H1 (cell line): Measurements from ENCODE around the gene ASF1A. TPM values are rescaled to one million over a fixed set of nuclear protein-coding genes. Genes with fewer than 3 reads are reported as not detected.

Experiments
- CTCF ChIA-PET: fragments of 300-600 bp; sonication (Branson Sonifier 250); formaldehyde crosslinking; loops from one replicate; lab custom pipeline; 2021; ENCODE audit not compliant: partially characterized antibody; lab: Charles Lee
- POLR2A ChIA-PET: fragments of 300-600 bp; sonication (Branson Sonifier 250); formaldehyde crosslinking; loops from one replicate; lab custom pipeline; 2021; ENCODE audit warnings: inconsistent platforms; ENCODE audit not compliant: partially characterized antibody; lab: Charles Lee
- DNase-seq, 2 experiments: peaks; one replicate each; pipeline versions ENCODE4 v3.0.0 to v3.0.0-alpha.2; 2010 to 2022; ENCODE audit warnings: low spot score in 2 of 2, low read depth in 1 of 2, mixed read lengths in 1 of 2
- FAIRE-seq: peaks from 2 replicates; lab custom pipeline; 2011; peaks lifted over from hg19 to GRCh38; lab: Jason Lieb, UNC
- H2AFZ ChIP-seq: 2 replicates; pipeline ENCODE4 v1.8.1; 2012; ENCODE audit warnings: low read length, inconsistent platforms
- H2AK5ac ChIP-seq: 2 replicates; pipeline ENCODE4 v1.6.1; 2013; ENCODE audit warnings: low read depth, low read length
- H2BK120ac ChIP-seq: replicated peaks from 2 replicates; pipeline ENCODE3; 2013; ENCODE audit warnings: low read depth, low read length, inconsistent platforms
- H2BK12ac ChIP-seq: 2 replicates; pipeline ENCODE4 v1.6.1; 2013; ENCODE audit warnings: low read depth, low read length
- H2BK15ac ChIP-seq: 2 replicates; pipeline ENCODE4 v1.6.1; 2013; ENCODE audit warnings: low read length
- H2BK20ac ChIP-seq: 2 replicates; pipeline ENCODE4 v1.6.1; 2013; ENCODE audit warnings: low read length
- H2BK5ac ChIP-seq: 2 replicates; pipeline ENCODE4 v1.6.1; 2013; ENCODE audit warnings: low read depth, low read length
- H3K14ac ChIP-seq: 2 replicates; pipeline ENCODE4 v1.6.1; 2013; ENCODE audit warnings: inconsistent platforms; ENCODE audit not compliant: insufficient read length
- H3K18ac ChIP-seq: 2 replicates; pipeline ENCODE4 v1.6.1; 2013; ENCODE audit warnings: low read length; ENCODE audit errors: extremely low read depth
- H3K23ac ChIP-seq: 2 replicates; pipeline ENCODE4 v1.6.1; 2013; ENCODE audit warnings: inconsistent platforms; ENCODE audit not compliant: insufficient read length
- H3K23me2 ChIP-seq: 2 replicates; pipeline ENCODE4 v1.6.1; 2013; ENCODE audit warnings: low read depth, low read length
- H3K27ac ChIP-seq: 2 replicates; pipeline ENCODE4 v1.6.1; 2011; ENCODE audit warnings: low read depth, low read length, inconsistent platforms
- H3K27me3 ChIP-seq, 4 experiments: replicated peaks in 1 of 4; 1 replicate in 1 of 4; 2 replicates in 3 of 4; pipeline versions ENCODE4 v1.6.1 to v1.8.1; 2011 to 2013; ENCODE audit warnings: low read length in 3 of 4, mild to moderate bottlenecking in 3 of 4, inconsistent platforms in 2 of 4, mixed read lengths in 2 of 4, moderate library complexity in 1 of 4; ENCODE audit not compliant: control insufficient read depth in 3 of 4, insufficient read depth in 3 of 4; ENCODE audit errors: extremely low read depth in 1 of 4
- H3K36me3 ChIP-seq, 4 experiments: 2 replicates each; pipeline versions ENCODE4 v1.6.1 to v1.8.1; 2011 to 2013; ENCODE audit warnings: mild to moderate bottlenecking in 4 of 4, low read length in 3 of 4, moderate library complexity in 2 of 4, control low read depth in 1 of 4, inconsistent platforms in 1 of 4; ENCODE audit not compliant: insufficient read depth in 4 of 4, control insufficient read depth in 2 of 4
- H3K4ac ChIP-seq: replicated peaks from 2 replicates; pipeline ENCODE3; 2013; ENCODE audit warnings: low read length, low read depth, mixed read lengths, inconsistent platforms; ENCODE audit not compliant: insufficient read length
- H3K4me1 ChIP-seq, 4 experiments: replicated peaks in 1 of 4; 1 replicate in 1 of 4; 2 replicates in 3 of 4; pipeline versions ENCODE4 v1.6.1 to v1.8.1; 2011 to 2013; ENCODE audit warnings: low read length in 3 of 4, inconsistent platforms in 2 of 4, mixed read lengths in 1 of 4; ENCODE audit not compliant: insufficient read depth in 4 of 4, control insufficient read depth in 3 of 4
- H3K4me2 ChIP-seq, 2 experiments: 2 replicates each; pipeline versions ENCODE4 v1.6.1 to v1.8.1; 2011 to 2013; ENCODE audit warnings: low read depth in 2 of 2, low read length in 2 of 2, control low read depth in 1 of 2, inconsistent platforms in 1 of 2, mild to moderate bottlenecking in 1 of 2; ENCODE audit not compliant: insufficient read depth in 1 of 2
- H3K4me3 ChIP-seq, 4 experiments: fragments of 200-600, 300-600 bp in 1 of 4; sonication (generic), shearing (Covaris generic), sonication (Bioruptor Twin) in 1 of 4; 2 replicates each; pipeline versions ENCODE4 v1.5.1 to v1.8.1; 2011 to 2016; ENCODE audit warnings: low read length in 4 of 4, low read depth in 3 of 4, control low read depth in 2 of 4, inconsistent platforms in 2 of 4, mild to moderate bottlenecking in 2 of 4, mixed read lengths in 1 of 4, moderate library complexity in 1 of 4; ENCODE audit not compliant: insufficient read depth in 2 of 4; ENCODE audit errors: extremely low read depth in 1 of 4
- H3K56ac ChIP-seq: replicated peaks from 2 replicates; pipeline ENCODE3; 2013; ENCODE audit warnings: low read depth, mild to moderate bottlenecking, mixed read lengths, low read length, inconsistent platforms; ENCODE audit not compliant: insufficient read length
- H3K79me1 ChIP-seq: 2 replicates; pipeline ENCODE4 v1.6.1; 2013; ENCODE audit warnings: low read depth, low read length, control low read depth
- H3K79me2 ChIP-seq, 2 experiments: 2 replicates each; pipeline versions ENCODE4 v1.6.1 to v1.8.1; 2012 to 2013; ENCODE audit warnings: low read length in 2 of 2, mild to moderate bottlenecking in 2 of 2, inconsistent platforms in 1 of 2; ENCODE audit not compliant: insufficient read depth in 2 of 2, control insufficient read depth in 1 of 2
- H3K9ac ChIP-seq, 4 experiments: replicated peaks in 1 of 4; 1 replicate in 1 of 4; 2 replicates in 3 of 4; pipeline versions ENCODE4 v1.6.1 to v1.8.1; 2011 to 2013; ENCODE audit warnings: low read depth in 3 of 4, low read length in 3 of 4, control low read depth in 2 of 4, mild to moderate bottlenecking in 2 of 4, moderate library complexity in 2 of 4, inconsistent platforms in 1 of 4; ENCODE audit errors: extremely low read depth in 1 of 4
- H3K9me3 ChIP-seq, 2 experiments: 2 replicates each; pipeline versions ENCODE4 v1.6.1 to v1.8.1; 2012 to 2013; ENCODE audit warnings: mild to moderate bottlenecking in 2 of 2, moderate library complexity in 2 of 2, control low read depth in 1 of 2, inconsistent platforms in 1 of 2, low read depth in 1 of 2, low read length in 1 of 2, mixed read lengths in 1 of 2; ENCODE audit not compliant: insufficient read depth in 2 of 2
- H4K20me1 ChIP-seq, 2 experiments: replicated peaks in 1 of 2; 2 replicates each; pipeline versions ENCODE3 to v1.8.1; 2011 to 2013; ENCODE audit warnings: inconsistent platforms in 2 of 2, low read length in 2 of 2, mild to moderate bottlenecking in 1 of 2; ENCODE audit not compliant: insufficient read depth in 2 of 2, control insufficient read depth in 1 of 2
- H4K5ac ChIP-seq: 2 replicates; pipeline ENCODE4 v1.6.1; 2013; ENCODE audit warnings: low read length, low read depth, mixed read lengths, inconsistent platforms; ENCODE audit not compliant: insufficient read length
- H4K8ac ChIP-seq: 2 replicates; pipeline ENCODE4 v1.8.0; 2013; ENCODE audit warnings: mild to moderate bottlenecking, moderate library complexity, low read length, inconsistent platforms; ENCODE audit not compliant: insufficient read depth; ENCODE audit errors: extremely low read depth
- H4K91ac ChIP-seq: replicated peaks from 2 replicates; pipeline ENCODE3; 2013; ENCODE audit warnings: low read length, mixed read lengths, inconsistent platforms; ENCODE audit not compliant: insufficient read length
- ASH2L ChIP-seq: fragments of 200-600, 300-600 bp; sonication (generic); IDR thresholded peaks from one replicate; pipeline ENCODE4 v1.7.1; 2017; ENCODE audit warnings: low read length
- BACH1 ChIP-seq: IDR thresholded peaks from 2 replicates; pipeline ENCODE4 v1.6.1; 2012; ENCODE audit warnings: low read length, improper control_type of control experiment
- BRCA1 ChIP-seq: IDR thresholded peaks from 2 replicates; pipeline ENCODE4 v1.6.1; 2012; ENCODE audit warnings: low read depth, low read length, improper control_type of control experiment
- EP300 ChIP-seq, 2 experiments: IDR thresholded peaks; 1 replicate in 1 of 2; 2 replicates in 1 of 2; pipeline ENCODE4 v1.6.1; 2011 to 2012; ENCODE audit warnings: low read depth in 2 of 2, low read length in 2 of 2, mild to moderate bottlenecking in 2 of 2, borderline replicate concordance in 1 of 2, inconsistent platforms in 1 of 2, moderate library complexity in 1 of 2
- FOSL1 ChIP-seq: IDR thresholded peaks from 2 replicates; pipeline ENCODE4 v1.6.1; 2011; ENCODE audit warnings: mild to moderate bottlenecking, low read depth, low read length, moderate library complexity; ENCODE audit not compliant: insufficient read depth
- GABPA ChIP-seq: IDR thresholded peaks from 2 replicates; pipeline ENCODE4 v1.6.1; 2011; ENCODE audit warnings: mild to moderate bottlenecking, low read length, moderate library complexity, borderline replicate concordance; ENCODE audit not compliant: insufficient read depth
- GTF2F1 ChIP-seq: IDR thresholded peaks from 2 replicates; pipeline ENCODE4 v1.6.1; 2012; ENCODE audit warnings: low read depth, low read length, improper control_type of control experiment, borderline replicate concordance
- JUND ChIP-seq: IDR thresholded peaks from 2 replicates; pipeline ENCODE4 v1.6.1; 2011; ENCODE audit warnings: mild to moderate bottlenecking, improper control_type of control experiment, low read length
- MAFK ChIP-seq: IDR thresholded peaks from 2 replicates; pipeline ENCODE4 v1.6.1; 2012; ENCODE audit warnings: low read depth, mild to moderate bottlenecking, improper control_type of control experiment, low read length
- PHF8 ChIP-seq: fragments of 200-600 bp; sonication (generic); conservative IDR thresholded peaks from 2 replicates; pipeline ENCODE4 v1.7.1; 2012; ENCODE audit warnings: low read depth, mild to moderate bottlenecking, inconsistent platforms, low read length, moderate library complexity
- POU5F1 ChIP-seq: IDR thresholded peaks from 2 replicates; pipeline ENCODE4 v1.6.1; 2011; ENCODE audit warnings: low read depth, mild to moderate bottlenecking, low read length, moderate library complexity
- RNF2 ChIP-seq: fragments of 200-900, 300-1000 bp; sonication (generic); IDR thresholded peaks from 2 replicates; pipeline ENCODE4 v1.7.1; 2016; ENCODE audit warnings: borderline replicate concordance, low read depth, mild to moderate bottlenecking, antibody characterized with exemption, low read length; ENCODE audit not compliant: poor library complexity, severe bottlenecking; ENCODE audit errors: missing control alignments
- SIN3A ChIP-seq, 2 experiments: IDR thresholded peaks in 1 of 2; conservative IDR thresholded peaks in 1 of 2; 2 replicates each; pipeline ENCODE4 v1.6.1; 2011 to 2012; ENCODE audit warnings: low read length in 2 of 2, improper control_type of control experiment in 1 of 2, low read depth in 1 of 2, mild to moderate bottlenecking in 1 of 2
- SP1 ChIP-seq: IDR thresholded peaks from 2 replicates; pipeline ENCODE4 v1.6.1; 2011; ENCODE audit warnings: low read depth, low read length
- TBP ChIP-seq: IDR thresholded peaks from 2 replicates; pipeline ENCODE4 v1.6.1; 2011; ENCODE audit warnings: low read depth, low read length, improper control_type of control experiment
- WGBS, 2 experiments: shearing (Covaris generic) in 1 of 2; methylation state at CpG; one replicate each; pipeline versions ENCODE4 v1.1.6 to v1.1.7; 2013 to 2015; ENCODE audit warnings: low lambda C conversion rate in 2 of 2, mixed read lengths in 2 of 2, inconsistent platforms in 1 of 2, low coverage in 1 of 2, missing lambda C conversion rate in 1 of 2; ENCODE audit not compliant: insufficient replicate concordance in 2 of 2, insufficient coverage in 1 of 2, insufficient read length in 1 of 2; ENCODE audit errors: extremely low coverage in 1 of 2, missing lambda C conversion rate in 1 of 2; 5-methylcytosine and 5-hydroxymethylcytosine counted together
- polyA plus RNA-seq, 7 experiments: library from polyadenylated mRNA; depleted of rRNA in 3 of 7; stranded (reverse) in 5 of 7; unstranded in 2 of 7; fragments of >200 nt in 5 of 7; fragments of 200-250 nt in 2 of 7; gene quantifications; 1 replicate in 5 of 7; 2 replicates in 1 of 7; 4 replicates in 1 of 7; pipeline versions ENCODE4 v1.2.1 to v1.2.3, GENCODE V29; 2011 to 2013; ENCODE audit warnings: missing spikeins in 2 of 7, mixed read lengths in 2 of 7
- total RNA-seq: library from RNA; stranded (reverse); fragmentation: NEBNext Ultra II Directional; extraction: Animal tissue kit (Norgen Biotek cat#: 25700); gene quantifications from 2 replicates; pipeline ENCODE4 v1.2.1, GENCODE V29; 2021

The ASF1A gene
- total and polyA plus RNA-seq, 2 of the 8 experiments (the other 6 are each of a cell fraction or from before 2014, with no cell fraction given), result 11.4 to 50.2 TPM

DNA sequence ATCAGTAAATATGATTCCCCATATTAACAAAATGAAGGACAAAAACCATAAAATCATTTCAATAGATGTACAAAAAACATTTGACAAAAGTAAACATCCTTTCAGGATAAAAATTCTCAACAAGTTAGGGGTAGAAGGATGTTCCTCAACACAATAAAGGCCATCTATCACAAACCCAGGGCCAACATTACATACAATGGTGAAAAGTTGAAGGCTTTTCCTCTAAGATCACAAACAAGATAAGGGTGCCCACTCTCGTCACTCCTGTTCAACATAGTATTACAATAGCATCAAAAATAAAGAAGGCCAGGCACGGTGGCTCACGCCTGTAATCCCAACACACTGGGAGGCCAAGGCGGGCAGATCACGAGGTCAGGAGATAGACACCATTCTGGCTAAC lies 22.6 kb upstream of the ASF1A start:
- H2BK12ac ChIP-seq, result no peak overlapping the region
- H4K8ac ChIP-seq, result no peak overlapping the region
- no peak overlapping the region for H2AFZ ChIP-seq
- H3K27me3 ChIP-seq, result no peaks in the 10 kb centered on the region
- H3K4ac ChIP-seq, result no peak overlapping the region
- H3K14ac ChIP-seq, result no peak overlapping the region
- H3K4me3 ChIP-seq, result no peak overlapping the region
- H3K9me3 ChIP-seq, result no peaks in the 10 kb centered on the region
- no peaks in the 10 kb centered on the region for H3K4me1 ChIP-seq
- H2AK5ac ChIP-seq, result no peak overlapping the region
- no peak overlapping the region for H3K27ac ChIP-seq
- no peak overlapping the region for H2BK20ac ChIP-seq
- H3K23ac ChIP-seq, result no peak overlapping the region
- peaks cover 0 to 4% of the 10 kb centered on the region in 2 experiments; a peak in 1 of 4 replicates for H3K79me2 ChIP-seq
- no peak overlapping the region for H3K4me2 ChIP-seq
- DNase-seq (no peak), FAIRE-seq (peak; percentile 13)
- H4K20me1 ChIP-seq, result no peaks in the 10 kb centered on the region
- H3K56ac ChIP-seq, result no peak overlapping the region
- no peaks in the 10 kb centered on the region for H3K36me3 ChIP-seq
- no peak overlapping the region for H3K18ac ChIP-seq
- 100% methylated on average over 5 of the region's 5 CpGs; no CpG with 5 or more reads in 1 of the 2 experiments for WGBS, 2 experiments
- no peaks in the 10 kb centered on the region for H3K79me1 ChIP-seq
- no peak overlapping the region for H2BK120ac ChIP-seq
- H4K5ac ChIP-seq, result no peak overlapping the region
- no peak overlapping the region for H2BK5ac ChIP-seq
- ChIA-PET POLR2A (no interaction called here), CTCF (no interaction called here)
- H4K91ac ChIP-seq, result no peak overlapping the region
- H3K9ac ChIP-seq, result no peak overlapping the region
- no peaks in the 10 kb centered on the region; the same call in 1 of the 2 replicates for H3K23me2 ChIP-seq
- no peak overlapping the region for H2BK15ac ChIP-seq
- TF ChIP-seq POU5F1 (no peak), ASH2L (no peak), PHF8 (no peak), BRCA1 (no peak), TBP (no peak), SIN3A (conservative IDR thresholded peaks at IDR 0.05 in 1 of 2, IDR thresholded peaks at IDR 0.05 in 1 of 2; ENCODE audit: low read depth in 1 of 2, low read length in 2 of 2) (no peak), SP1 (no peak), MAFK (no peak), JUND (no peak), BACH1 (no peak), EP300 (IDR thresholded peaks at IDR 0.05; ENCODE audit: borderline replicate concordance in 1 of 2, low read depth in 2 of 2, low read length in 2 of 2) (no peak), GABPA (no peak), GTF2F1 (no peak), RNF2 (no peak), FOSL1 (no peak)
